ENCODE measurements around the gene PITPNM3.

PITPNM3 gene

GRCh38 chr17:6525141-6525540 lies 31.2 kb downstream of the PITPNM3 start:
- FAIRE-seq = no peak

DNA sequence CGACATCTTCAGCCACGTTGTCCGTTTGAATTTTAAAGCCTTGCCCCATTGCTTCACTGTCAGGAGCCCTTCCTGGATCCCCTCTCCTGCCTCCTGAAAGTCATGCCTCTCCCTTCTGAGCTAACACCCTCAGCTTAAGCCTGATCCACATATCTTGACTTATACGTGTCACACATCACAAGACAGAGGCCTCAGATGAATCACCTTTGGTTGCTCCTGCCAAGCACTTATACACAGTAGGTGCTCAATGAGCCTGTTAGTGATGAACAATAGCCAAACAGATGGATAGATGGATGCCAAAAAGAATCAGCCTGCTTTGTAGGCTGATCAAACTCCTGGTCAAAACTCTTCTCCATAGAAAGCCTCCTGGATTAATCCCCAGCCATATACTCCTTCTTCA lies 31.8 kb downstream of the PITPNM3 start:
- no peak for FAIRE-seq

DNA sequence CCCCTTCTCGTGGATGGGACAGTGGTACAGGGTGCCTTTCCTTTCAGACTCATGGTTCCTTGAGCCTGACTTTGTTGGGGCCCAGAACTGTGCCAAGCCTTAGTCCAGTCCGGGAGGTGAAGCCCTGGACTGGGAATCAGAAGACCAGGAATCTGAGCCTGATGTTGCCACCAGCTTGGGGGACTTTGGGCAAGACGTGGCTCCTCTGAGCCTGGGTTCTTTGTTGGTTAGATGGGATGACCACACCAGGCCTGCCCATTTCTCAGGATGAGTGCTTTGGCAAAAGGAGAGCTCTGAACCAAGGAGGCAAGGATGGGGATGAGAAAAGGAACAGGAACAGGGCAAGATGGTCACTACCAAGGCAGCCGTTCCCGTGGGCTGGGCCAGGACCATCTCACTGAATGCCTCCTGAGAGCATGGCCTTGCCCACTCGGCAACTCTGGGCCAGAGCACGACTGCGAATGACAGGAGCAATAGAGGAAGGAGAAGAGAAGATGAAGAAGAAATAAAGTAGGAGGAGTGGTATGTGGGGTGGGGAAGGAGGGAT lies 32.5 kb downstream of the PITPNM3 start:
- FAIRE-seq = no peak

DNA sequence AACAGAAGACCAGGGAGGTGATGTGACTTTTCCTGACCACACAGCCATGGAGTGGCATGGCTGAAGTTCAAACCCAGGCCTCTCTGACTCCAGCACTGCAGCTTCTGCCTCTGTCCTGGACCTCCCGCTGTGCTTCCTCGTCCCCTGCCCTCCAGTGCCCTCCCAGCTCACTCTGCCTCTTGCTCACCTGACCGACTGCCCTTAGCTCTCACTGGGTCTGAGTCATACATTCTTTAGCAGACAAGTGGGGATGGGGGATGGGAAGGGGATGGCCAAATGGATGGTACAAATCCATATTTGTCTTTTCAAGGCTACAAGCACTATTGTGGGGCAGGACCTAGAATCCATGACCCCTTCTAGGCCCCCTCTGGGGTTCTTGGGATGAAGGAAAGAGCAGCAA lies 33.0 kb downstream of the PITPNM3 start:
- no peak for FAIRE-seq

DNA sequence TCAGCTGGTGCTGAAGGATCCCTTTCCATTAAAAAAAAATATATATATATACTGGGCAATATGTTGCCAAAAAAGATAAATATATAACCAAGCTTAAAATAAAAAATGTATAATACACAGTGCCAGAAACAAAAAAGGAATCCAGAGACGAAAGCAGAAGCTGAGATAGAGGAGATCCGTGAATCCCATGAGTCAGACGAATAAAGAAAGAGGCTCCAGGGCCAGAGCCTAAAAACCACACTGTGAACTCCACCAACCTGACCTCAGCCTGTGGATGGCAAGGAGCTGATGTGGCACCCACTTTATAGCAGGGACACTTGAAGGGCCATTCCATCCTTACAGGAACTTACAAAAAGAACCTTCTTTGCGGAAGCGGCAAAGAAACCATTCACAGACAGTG lies 34.8 kb downstream of the PITPNM3 start:
- FAIRE-seq = no peak

DNA sequence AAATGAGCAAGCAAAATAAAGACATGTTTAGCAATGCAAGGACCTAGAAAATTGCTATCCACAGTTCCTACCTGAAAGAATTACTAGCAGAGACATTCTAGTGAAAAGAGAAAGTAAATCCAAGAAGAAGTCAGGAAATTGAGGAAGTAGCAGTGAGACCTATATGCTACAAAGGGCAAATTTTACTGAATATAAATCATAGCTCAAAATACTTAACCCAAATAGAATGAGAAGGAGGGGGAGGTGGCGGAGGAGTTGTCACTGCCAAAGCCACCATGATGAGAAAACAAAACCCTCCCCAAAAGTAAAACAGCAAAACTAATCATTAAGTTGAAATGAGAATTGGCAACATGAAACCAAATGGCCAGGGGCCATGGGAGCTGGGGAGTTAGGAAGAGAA lies 39.3 kb downstream of the PITPNM3 start:
- no peak for FAIRE-seq

DNA sequence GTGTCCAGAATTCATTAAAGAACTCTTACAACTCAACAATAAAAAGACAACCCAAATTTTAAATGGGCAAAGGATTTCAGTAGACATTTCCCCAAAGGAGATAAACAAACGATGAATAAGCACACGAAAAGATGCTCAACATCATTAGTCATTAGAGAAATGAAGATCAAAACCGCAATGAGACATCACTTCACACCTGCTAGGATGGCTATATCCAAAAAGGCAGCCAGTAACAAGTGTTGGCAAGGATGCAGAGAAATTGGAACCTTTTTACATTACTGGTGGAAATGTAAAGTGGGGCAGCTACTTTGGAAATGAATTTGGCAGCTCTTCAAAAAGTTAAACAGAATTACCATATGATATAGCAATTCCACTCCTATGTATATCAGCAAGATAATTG lies 42.0 kb downstream of the PITPNM3 start:
- FAIRE-seq = no peak

GRCh38 chr17:6512552-6512951 lies 43.8 kb downstream of the PITPNM3 start:
- no peak for FAIRE-seq

GRCh38 chr17:6510321-6510977 lies 45.9 kb downstream of the PITPNM3 start:
- FAIRE-seq = no peak

DNA sequence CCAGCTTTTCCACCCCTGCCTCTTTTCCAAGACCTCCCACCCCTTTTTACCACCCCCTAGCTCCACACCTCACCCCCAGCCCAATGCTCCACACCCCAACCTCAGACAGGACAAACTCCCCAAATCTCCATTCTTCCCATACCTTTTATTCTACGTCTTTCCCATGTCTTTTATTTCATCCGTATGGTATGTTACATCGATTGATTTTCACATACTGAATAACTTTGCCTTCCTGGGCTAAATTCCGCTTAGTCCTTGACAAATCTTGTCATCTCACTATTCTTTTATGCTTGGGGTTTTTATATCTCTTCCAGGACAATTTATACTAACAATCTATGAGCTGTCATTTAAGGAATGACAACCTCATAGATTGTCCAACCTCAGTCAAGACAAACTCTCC lies 46.4 kb downstream of the PITPNM3 start:
- FAIRE-seq = no peak

DNA sequence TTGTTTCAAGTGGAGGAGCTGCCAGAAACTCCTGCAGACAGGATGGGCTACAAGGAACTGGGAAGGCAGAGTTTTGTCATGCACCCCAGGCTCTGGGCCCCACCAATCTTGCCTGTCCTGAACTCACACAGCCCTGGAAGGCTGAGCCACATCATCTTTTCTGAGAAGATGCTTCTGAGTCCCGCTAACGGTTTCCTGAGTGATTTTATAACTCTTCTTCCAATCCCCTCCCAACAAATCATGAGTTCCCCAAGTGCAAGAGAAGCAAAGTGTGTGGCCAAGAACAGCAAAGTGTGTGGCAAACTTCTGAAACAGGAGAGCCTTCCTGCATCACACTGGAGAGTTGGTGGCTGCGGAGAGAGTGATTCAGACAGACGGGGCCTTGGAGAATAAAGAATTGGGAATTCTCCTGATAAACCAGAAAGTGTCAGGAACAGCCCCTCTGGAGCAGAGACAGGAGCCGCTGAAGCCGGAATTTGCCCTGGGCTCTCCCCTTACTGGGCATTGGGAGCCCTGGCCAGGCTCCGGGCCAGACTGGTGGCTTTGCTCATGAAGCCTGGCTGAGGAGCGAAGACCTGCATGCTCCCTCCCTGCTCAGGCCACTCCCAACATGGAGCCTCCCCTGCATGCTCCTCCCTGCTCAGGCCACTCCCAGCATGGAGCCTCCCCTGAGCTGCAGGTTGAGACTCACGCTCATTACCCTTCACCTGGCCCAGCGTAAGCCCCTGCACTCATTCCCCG lies 47.2 kb downstream of the PITPNM3 start:
- FAIRE-seq = no peak

DNA sequence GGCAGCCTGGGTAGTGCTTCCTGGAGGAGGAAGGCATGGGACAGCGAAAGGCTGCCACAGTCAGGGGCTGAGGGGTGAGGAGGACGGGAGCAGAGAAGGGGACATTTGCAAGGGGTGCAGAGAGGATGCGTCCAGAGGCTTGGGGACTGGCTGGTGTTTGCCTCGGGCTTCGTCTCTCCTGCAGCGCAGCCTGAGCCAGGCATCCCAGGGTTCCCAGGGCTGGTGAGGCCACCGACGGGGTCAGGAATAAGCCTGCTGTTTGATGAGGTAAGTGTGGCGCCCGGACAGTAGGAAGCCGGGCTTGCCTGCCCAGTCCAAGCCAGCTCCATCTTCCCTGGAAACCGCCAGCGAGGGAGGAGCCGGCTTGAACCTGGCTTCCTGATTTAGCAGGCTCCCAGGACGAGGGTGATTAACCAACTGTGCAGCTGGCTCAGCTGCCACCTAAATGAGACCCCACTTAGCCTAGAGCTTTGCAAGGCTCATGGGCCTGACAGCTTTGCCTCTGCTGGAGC lies 47.8 kb downstream of the PITPNM3 start:
- FAIRE-seq = no peak

GRCh38 chr17:6508016-6508415 lies 48.3 kb downstream of the PITPNM3 start:
- FAIRE-seq = no peak

- FAIRE-seq = no peak
These were observed 48.8 kb downstream of the PITPNM3 start for GRCh38 chr17:6507535-6507934.

- FAIRE-seq = no peak
These were observed 49.6 kb downstream of the PITPNM3 start for GRCh38 chr17:6506679-6507231.

DNA sequence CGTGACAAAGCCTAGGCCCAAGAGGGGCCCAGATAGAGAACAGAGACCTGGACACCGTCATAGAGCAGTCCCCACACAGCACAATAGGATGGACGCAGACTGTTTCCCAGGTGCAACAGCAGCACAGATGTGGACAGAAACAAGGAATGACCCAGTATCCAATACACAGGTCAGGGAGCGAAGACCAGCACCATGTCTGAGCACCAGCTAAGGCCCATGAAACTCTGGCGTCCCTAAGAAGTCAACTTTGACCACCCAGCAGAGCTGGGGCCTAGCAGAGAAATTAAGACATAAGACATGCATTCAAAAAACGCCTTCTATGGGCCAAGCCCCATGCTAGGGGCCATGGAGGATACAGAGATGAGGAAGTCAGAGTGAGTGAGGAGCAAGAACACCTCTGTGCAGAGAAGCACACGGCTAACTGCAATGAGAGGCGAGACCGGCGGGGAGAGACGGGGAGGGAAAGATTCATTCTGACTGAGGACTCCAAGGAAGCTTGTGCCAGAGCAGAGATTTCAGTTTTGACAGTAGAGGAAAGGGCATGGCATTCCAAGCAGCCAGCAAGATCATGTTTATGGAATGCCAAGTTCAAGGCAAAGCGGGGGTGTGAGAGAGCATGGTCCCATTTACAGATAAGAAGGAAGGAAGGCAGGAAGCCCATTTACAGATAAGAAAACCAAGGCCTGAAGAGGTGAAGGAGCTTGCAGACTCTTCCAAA lies 50.8 kb downstream of the PITPNM3 start:
- FAIRE-seq = no peak

DNA sequence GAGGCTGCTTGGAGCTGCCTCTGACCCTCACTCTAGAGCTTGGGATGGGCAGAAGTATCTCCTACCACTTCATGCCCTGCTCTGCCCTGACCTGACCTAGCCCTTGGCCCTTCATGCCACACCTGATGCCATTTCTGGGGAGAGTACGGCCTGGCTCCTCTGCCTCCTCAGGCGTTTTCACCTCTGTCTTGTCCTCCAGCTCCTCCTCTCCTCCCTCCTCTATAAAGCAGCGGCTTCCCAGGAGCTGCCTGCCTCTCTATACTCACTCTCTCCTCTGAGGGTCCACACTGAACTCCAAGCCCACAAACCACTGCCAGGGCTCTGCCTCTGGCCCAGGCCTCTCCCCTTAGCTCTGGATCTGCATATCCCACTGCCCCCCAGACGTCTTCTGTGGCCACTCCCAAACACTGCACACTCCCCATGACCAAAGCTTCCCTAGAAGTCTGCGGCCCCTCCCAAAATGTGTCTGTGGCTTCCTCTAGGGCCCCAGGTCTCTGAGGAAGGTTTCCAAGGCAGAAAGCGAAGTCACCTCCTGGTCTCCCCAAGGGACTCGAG lies 52.6 kb downstream of the PITPNM3 start:
- no peak for FAIRE-seq

DNA sequence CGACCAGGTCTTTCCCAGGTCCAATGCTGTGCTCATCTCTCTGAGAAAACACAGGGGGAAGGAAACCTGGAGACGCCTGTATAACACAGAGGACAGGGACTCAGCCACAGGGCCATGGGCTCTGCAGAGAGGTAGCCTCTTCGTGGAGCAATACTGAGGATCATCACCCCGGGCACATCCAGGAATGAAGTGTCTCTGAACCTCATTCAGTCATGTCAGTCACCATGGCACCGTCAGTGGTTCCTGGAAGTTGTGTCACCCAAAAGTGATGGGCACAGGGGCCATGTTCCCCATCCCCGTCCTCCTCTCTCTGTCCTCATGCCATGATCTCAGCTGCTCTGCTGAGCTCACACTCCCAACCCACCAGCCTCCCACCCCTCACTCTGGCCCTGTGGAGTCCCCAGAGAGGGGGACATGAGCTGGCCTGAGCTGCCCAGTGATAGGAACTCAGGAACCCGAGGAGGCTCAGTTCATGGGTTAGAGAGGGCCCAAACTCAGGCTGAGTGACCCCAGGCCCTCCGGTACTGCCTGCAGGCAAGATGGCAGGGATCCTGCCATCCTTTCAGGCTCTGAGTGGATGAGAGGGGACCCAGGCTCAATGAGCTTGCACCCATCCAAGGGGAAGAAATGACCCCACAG lies 53.4 kb downstream of the PITPNM3 start:
- no peak for FAIRE-seq

DNA sequence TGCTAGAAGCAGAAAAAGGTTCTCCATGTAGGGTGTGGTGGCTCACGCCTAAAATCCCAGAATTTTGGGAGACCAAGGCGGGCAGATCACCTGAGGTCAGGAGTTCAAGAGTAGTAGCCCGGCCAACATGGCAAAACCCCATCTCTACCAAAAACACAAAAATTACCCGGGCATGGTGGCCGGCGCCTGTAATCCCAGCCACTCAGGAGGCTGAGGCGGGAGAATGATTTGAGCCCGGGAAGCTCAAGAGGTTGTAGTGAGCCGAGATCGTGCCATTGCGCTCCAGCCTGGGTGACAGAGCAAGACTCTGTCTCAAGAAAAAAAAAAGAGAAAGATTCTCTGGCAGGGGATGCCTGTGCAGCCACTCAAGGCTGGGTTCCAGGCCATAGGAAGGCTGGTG lies 54.2 kb downstream of the PITPNM3 start:
- FAIRE-seq = no peak

GRCh38 chr17:6501359-6501758 lies 55.0 kb downstream of the PITPNM3 start:
- FAIRE-seq = no peak

GRCh38 chr17:6498901-6499540 lies 57.3 kb downstream of the PITPNM3 start:
- no peak for FAIRE-seq

DNA sequence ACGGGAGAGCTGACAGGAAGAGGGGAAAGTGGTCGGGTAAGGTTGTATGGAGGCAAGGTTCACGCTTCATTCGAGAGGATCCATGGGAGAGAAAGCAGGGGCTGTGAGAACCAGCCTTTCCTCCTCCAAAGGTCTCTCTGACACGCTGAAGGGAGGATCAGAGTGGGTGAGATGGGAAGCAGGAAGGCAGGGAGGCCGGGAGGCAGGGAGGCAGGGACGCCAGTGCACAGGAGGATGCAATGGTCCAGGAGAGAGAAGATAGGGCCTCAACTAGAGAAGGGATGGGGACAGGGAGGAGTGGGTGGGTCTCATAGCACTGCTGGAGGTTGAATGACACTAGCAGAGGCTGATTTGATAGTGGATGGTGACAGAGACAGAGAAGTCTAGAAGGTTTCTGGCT lies 58.0 kb downstream of the PITPNM3 start:
- no peak for FAIRE-seq
